Measurements from ENCODE around the gene POLR3B.
"Not testable (repeated sequence)": the region's sequence is repeated elsewhere in the genome, so short reads cannot be mapped to it uniquely, and the experiment has no call there.

POLR3B gene

GRCh38 chr12:106357549-106358395 is at the start of gene POLR3B:
Gene POLR3B, plus strand, starts transcription at chr12:106357748. Its CDS starts 132 bp downstream, at chr12:106357880.
- DNase-seq (ENCODE audit: extremely low read depth in 1 of 2, low read depth in 1 of 2) = peak; percentile 90 to 94

DNA sequence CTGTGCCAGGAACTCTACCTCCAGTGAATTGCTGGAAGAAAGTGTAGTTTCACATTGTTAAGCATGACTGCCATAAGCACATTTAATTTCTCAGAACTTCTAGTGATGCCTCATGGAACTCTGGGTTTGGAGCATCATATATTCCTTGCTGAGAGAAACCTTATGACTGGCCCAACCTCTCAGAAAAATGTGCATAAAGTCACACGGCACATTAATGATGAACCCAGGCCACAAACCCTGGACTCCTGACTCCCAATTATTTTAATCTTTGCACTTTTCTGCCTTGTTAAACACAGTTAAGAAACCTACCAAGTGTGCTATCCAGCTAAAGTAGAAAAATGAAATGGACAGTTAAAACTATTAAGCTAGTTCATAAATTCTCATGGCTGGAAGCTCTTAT is 49.4 kb upstream of the POLR3B start:
- no peak for DNase-seq (ENCODE audit: extremely low read depth in 1 of 2, low read depth in 1 of 2)

GRCh38 chr12:106308611-106309010 is 48.9 kb upstream of the POLR3B start:
- DNase-seq (ENCODE audit: extremely low read depth in 1 of 2, low read depth in 1 of 2) = no peak

DNA sequence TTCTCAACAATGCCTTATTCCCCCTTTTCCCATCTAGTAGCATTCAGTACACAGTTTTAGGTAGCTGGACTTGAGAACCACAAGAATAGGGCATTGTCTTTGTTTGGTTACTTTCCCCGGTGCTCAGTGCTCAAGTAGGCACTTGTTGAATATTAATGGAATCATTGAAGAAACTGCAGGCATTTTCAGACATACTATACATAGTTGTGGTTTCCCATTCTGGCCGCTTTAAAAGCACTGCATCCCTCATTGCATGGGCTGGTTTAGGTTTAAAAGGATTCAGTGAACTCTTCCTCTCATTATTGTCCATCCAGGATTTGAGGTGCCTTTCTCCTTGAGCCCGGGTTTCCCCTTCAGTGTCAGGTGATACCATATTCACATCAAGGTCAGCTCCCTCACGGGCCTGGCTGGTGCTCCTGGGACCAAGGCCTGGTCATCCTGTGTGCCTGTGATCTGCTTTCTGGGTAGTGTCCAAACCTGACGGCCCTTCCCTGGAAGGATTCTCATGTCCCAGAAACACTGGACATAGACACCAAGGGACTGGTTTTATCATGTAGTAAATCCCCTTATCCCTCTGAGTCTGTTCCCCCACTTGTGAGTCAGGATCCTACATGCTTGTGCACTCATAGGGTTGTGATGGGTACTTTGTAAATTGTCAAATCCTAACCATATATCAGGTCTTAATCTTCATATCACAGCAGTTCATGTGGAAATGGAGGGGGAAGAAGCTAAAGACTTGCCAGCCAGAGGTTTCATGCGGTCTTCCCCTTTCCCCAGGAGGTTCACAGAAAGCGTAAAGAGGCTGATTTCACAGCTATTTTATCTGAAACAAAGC is 47.7 kb upstream of the POLR3B start:
- no peak for DNase-seq (ENCODE audit: extremely low read depth in 1 of 2, low read depth in 1 of 2)

- DNase-seq (ENCODE audit: extremely low read depth in 1 of 2, low read depth in 1 of 2) = no peak
Observed at GRCh38 chr12:106310687-106311086, 46.9 kb upstream of the POLR3B start.

GRCh38 chr12:106311139-106311538 is 46.4 kb upstream of the POLR3B start:
- DNase-seq (ENCODE audit: extremely low read depth in 1 of 2, low read depth in 1 of 2) = no peak

GRCh38 chr12:106313413-106313812 is 44.1 kb upstream of the POLR3B start:
- not testable (repeated sequence) for DNase-seq (ENCODE audit: extremely low read depth in 1 of 2, low read depth in 1 of 2)

- no peak for DNase-seq (ENCODE audit: extremely low read depth in 1 of 2, low read depth in 1 of 2)
Observed at GRCh38 chr12:106315523-106315922, 42.0 kb upstream of the POLR3B start.

DNA sequence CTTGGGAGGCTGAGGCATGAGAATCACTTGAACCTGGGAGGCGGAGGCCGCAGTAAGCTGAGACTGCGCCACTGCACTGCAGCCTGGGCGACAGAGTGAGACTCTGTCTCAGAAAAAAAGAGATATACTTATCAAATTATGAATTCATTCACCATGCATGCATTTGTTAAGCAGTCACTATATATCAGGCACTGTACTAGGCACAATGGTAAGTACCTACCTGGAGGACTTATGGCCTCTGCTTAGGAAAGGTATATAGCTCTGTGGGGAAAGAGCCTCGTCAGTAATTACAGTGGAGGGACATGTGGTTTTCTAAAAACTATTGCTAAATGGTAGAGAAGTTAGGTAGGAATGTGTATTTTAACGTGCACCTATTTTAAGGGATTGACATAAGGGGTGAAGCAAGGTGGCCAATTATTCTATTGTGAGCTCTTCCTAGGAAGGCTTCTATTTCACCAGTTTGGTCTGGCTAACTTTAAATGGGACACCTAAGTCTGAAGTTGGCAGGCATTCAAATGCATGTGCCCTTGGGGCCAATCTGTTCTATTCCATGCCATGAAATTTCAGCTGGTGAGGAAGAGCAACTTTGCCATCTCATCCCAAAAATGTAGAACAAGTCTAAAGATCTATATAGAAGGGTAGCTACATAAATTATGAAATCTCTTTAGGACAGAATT is 40.0 kb upstream of the POLR3B start:
- DNase-seq (ENCODE audit: extremely low read depth in 1 of 2, low read depth in 1 of 2) = no peak

DNA sequence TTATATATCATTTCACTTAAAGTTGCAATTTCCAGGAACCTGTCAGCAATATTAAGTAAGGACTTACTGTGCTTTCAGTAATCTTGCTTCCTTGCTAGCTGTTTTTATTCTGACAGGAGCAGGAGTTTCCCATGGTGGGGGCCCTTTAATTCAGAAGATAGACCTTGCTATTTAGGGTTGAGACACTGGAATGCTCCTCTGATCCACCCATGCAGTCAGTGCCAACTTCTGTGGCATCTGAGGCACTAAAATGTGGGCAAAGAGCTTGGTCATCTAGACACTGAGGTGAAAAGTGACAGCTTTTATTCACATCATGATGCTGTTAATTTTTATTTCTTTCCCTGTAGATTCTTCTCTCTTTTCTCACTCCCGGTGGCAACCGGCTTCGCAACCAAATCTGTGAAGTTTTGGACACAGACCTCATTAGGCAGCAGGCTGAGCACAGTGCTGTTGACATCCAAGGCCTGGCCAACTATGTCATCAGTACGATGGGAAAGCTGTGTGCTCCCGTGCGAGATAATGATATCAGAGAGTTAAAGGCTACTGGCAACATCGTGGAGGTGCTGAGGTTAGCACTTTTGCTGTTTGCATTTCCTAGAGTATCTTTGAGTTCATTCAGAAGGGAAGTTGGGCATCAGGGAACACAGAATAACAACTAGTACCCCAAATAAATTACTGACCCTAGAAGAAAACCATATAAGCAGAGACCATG is 36.3 kb upstream of the POLR3B start:
- DNase-seq (ENCODE audit: extremely low read depth in 1 of 2, low read depth in 1 of 2) = no peak

DNA sequence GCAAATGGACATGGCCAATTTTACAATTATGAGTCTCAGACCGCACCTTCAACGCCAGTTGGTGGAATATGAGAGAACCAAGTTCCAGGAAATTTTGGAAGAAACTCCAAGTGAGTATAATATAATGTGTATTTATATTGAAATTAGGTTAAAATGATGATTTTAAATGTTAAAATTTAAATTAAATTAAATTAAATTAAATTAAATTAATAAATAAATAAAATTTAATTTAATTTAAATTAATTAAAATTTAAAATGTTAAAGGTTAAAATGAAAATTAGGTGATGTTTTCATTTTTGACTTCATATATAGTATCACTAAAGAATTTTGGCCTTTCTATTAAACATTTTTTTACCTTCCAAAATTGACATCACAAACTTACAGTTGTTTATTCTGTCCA is 34.0 kb upstream of the POLR3B start:
- DNase-seq (ENCODE audit: extremely low read depth in 1 of 2, low read depth in 1 of 2) = no peak

- no peak for DNase-seq (ENCODE audit: extremely low read depth in 1 of 2, low read depth in 1 of 2)
Observed at GRCh38 chr12:106327309-106327869, 30.2 kb upstream of the POLR3B start.

GRCh38 chr12:106328735-106329134 is 28.8 kb upstream of the POLR3B start:
- no peak for DNase-seq (ENCODE audit: extremely low read depth in 1 of 2, low read depth in 1 of 2)

DNA sequence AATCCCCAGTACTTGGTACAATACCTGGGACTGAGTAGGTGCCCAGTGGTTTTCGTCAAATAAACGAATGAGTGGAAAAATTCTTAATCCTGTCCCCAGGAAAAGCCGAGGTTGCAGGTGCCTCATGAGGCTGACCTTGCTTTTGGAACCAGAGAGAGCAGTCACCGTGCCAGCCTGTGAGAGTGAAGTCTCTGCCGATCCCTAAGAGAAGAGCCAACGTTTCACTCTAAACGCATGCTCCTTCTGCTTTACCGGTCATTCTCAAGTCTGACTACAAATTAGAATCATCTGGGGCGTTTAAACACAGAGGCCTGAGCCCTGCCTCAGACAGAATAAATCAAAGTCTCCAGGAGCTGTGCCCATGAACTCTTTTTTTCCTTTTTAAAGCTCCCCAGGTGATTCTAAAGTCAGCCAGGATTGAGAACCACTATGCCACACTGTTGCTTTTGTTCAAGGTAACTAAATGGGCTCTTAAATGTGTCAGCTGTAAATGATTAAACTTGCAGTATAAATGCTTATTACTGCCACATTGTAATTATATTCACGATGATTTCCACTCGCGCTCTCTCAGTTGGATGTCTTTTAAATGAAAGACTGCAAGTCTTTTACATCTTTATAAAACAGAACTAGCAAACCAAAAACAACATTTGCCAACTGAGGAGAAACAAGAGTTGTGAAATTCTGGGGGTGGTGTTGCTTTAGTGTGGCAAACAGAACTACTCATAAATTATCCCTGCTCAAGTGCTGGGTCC is 28.1 kb upstream of the POLR3B start:
- DNase-seq (ENCODE audit: extremely low read depth in 1 of 2, low read depth in 1 of 2) = no peak

DNA sequence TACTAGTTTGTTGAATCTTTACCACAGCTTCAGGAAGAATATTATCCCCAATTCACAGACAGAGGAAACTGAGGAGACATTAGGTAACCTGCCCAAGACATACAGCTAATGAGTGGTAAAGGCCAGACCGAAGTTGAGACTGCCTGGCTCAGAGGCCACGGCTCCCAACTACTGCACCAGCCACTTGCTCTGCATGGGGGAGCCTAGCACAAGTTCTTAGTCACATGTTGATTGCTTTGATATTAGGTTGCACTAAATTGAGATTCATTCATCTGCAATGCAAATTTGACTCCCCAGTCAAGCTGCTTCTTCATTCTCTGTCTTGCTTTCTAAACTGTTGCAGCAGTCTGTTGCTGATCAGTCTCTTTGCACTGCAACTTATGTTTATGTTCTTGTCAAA is 25.9 kb upstream of the POLR3B start:
- DNase-seq (ENCODE audit: extremely low read depth in 1 of 2, low read depth in 1 of 2) = no peak

DNA sequence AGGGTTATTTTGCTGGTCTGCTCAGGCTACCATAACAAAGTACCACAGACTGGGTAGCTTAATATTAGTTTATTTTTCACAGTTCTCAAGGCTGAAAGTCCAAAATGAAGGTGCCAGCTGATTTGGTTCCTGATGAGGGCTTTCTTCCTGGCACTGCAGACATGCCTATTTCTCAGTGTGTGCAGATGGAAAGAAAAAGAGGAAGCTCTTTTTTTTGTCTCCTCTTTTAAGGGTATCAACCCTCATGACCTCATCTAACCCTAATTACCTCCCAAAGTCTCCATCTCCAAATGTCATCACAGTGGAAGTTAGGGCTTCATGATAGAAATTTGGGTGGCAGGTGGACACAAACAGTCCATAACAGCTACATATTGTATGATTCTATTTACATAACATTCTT is 25.0 kb upstream of the POLR3B start:
- DNase-seq (ENCODE audit: extremely low read depth in 1 of 2, low read depth in 1 of 2) = no peak

DNA sequence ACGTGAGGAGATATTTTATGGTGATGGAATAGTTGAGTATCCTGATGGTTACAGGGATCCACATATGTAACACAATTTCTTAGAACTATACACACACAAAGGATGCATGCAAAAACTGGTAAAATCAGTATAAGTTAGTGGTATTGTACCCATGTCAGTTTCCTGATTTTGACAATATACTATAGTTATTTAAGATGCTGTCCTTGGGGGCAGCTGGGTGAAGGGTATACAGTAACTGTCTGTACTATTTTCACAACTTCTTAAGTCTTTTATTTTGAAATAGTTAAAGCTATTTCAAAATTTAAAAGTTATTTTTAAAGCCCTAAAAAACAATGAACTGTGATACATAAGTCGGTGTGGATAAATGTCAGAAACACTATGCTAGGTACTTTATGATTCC is 24.5 kb upstream of the POLR3B start:
- no peak for DNase-seq (ENCODE audit: extremely low read depth in 1 of 2, low read depth in 1 of 2)

DNA sequence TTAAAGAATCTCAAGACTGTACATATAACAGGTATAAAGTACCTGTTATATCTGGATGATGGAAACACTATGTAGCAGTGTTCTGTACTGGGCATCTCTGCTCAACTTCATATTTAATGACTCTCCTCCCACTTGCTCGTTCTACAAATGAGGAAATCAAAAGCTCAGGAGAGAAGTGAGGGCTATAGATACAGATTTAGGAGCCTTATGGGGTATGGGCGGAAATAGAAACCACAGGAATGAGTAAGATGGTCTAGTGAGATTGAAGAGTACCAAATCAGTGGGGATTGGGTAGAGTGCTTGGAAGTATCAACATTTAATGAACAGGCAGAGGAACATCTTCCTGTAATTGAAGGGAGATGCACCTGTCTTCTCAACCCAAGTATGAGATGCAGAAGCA is 23.8 kb upstream of the POLR3B start:
- no peak for DNase-seq (ENCODE audit: extremely low read depth in 1 of 2, low read depth in 1 of 2)

GRCh38 chr12:106341086-106341877 is 16.3 kb upstream of the POLR3B start:
- DNase-seq (ENCODE audit: extremely low read depth in 1 of 2, low read depth in 1 of 2) = no peak
